ENCODE data around the gene RAE1. TPM values are rescaled to one million over a fixed set of nuclear protein-coding genes. Genes with fewer than 3 reads are reported as not detected.

The RAE1 gene, protein sequence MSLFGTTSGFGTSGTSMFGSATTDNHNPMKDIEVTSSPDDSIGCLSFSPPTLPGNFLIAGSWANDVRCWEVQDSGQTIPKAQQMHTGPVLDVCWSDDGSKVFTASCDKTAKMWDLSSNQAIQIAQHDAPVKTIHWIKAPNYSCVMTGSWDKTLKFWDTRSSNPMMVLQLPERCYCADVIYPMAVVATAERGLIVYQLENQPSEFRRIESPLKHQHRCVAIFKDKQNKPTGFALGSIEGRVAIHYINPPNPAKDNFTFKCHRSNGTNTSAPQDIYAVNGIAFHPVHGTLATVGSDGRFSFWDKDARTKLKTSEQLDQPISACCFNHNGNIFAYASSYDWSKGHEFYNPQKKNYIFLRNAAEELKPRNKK
- 10 to 100 TPM; 15.8 to 35.8 (median 20.6) TPM for total RNA-seq

DNA sequence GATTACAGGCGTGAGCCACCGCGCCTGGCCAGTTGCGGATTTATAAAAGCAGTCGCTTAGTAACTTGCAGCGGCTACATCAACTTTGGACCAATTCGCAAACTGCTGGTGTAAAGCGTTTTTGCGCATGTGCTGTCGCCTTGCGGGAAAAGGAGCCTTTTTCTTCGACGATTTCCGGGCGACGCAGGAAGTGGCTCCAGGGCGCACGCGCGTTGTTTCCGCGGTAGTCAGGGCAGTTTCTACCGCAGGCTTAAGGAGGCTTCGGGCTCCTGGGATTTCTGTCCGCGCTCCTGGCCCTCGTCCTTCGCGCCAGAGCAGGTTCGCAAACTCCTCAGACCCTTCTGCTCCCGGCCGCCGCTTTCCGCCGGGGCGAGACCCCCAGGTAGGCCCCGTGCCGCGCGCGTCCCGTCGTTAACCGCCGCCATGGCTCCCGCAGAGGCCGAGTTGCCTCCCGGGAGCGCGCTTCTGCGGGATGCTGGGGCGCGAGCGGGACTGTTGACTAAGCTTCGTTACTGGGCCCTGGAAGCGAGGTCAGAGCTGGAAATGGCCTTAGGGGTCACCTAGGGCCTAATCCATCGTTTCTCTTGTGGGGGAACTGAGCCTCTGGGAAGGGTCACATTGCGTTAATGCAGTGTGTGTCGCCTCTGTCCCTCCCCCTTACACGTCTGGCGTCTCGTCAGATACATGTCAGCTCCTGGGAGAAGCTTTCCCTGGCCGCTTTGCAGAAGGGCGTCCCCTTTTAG is at the start of gene RAE1:
RAE1 (plus strand) TSS at position 214 of the 742 bp plus-strand sequence. CDS start 2,784 bp downstream, outside the sequence.
- intact Hi-C loops (cut with DNase I; ENCODE audit: low total_unique reads) (loop anchor here (5.0 to 10.0 kb wide), 2 partner anchors 884 to 1554 kb away; partner anchors contain the start of gene RTF2), in situ Hi-C loops (cut with MboI; ENCODE audit: low sequenced_read_pairs in 4 of 4) (loop anchor here in 2 of 4 donors (25.0 kb wide), 2 partner anchors 861 to 1311 kb away; partner anchors contain the start of gene STX16 (in 1 of the 2))
- Histone ChIP-seq H3K9me3 (no peaks in the 10 kb centered on the region), H3K36me3 (peaks cover 3 to 4% of the 10 kb centered on the region in 2 donors), H3K4me1 (peaks cover 6 to 9% of the 10 kb centered on the region in 2 donors), H3K27me3 (no peaks in the 10 kb centered on the region), H3K4me3 (peak within 1 kb of the TSS; percentile 85 to 97 (median 94)), H3K27ac (peak within 1 kb of the TSS; percentile 82 to 85 (median 84))
- ATAC-seq (peak; percentile 94 to 97), DNase-seq (peak; percentile 83)
- TF ChIP-seq POLR2A (IDR thresholded peaks at IDR 0.05), result peak; percentile 40 to 64
- TF ChIP-seq, protein P1, sequence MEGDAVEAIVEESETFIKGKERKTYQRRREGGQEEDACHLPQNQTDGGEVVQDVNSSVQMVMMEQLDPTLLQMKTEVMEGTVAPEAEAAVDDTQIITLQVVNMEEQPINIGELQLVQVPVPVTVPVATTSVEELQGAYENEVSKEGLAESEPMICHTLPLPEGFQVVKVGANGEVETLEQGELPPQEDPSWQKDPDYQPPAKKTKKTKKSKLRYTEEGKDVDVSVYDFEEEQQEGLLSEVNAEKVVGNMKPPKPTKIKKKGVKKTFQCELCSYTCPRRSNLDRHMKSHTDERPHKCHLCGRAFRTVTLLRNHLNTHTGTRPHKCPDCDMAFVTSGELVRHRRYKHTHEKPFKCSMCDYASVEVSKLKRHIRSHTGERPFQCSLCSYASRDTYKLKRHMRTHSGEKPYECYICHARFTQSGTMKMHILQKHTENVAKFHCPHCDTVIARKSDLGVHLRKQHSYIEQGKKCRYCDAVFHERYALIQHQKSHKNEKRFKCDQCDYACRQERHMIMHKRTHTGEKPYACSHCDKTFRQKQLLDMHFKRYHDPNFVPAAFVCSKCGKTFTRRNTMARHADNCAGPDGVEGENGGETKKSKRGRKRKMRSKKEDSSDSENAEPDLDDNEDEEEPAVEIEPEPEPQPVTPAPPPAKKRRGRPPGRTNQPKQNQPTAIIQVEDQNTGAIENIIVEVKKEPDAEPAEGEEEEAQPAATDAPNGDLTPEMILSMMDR (IDR thresholded peaks at IDR 0.05 in 4 of 5, conservative IDR thresholded peaks at IDR 0.05 in 1 of 5), result no peak

DNA sequence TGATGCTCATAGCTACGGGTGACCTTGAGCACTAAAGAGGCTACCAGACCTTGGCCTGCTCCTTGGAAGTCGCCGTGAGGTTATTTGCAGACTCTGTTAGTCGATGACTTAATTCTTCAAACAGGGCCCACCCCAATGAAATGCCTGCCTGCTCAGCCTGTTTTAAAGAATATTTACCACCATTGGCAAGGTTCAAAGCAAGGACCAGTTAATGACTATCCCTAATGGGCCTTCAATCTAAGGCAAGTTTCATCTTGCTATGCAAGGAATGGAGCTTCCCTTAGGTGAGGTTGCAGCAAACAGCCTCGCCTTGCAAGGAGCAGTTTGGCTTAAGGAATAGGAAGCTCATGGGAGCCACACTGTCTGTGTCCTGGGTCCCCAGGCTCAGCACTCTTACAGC is 44.3 kb upstream of the RAE1 start:
- Histone ChIP-seq H3K4me1 (no peaks in the 10 kb centered on the region), H3K9me3 (no peaks in the 10 kb centered on the region), H3K27me3 (peaks cover 0 to 8% (median 0%) of the 10 kb centered on the region in 3 donors), H3K27ac (no peak overlapping the region), H3K4me3 (no peak overlapping the region), H3K36me3 (no peaks in the 10 kb centered on the region)
- DNase-seq, result no peak
- in situ Hi-C loops (cut with MboI; ENCODE audit: low sequenced_read_pairs in 4 of 4), result no loop called here
- TF ChIP-seq POLR2A (IDR thresholded peaks at IDR 0.05), result no peak
- TF ChIP-seq, protein P1 (IDR thresholded peaks at IDR 0.05 in 4 of 5, conservative IDR thresholded peaks at IDR 0.05 in 1 of 5), result no peak
- no peak for ATAC-seq
- intact Hi-C loops (cut with DNase I; ENCODE audit: low total_unique reads), result no loop called here

DNA sequence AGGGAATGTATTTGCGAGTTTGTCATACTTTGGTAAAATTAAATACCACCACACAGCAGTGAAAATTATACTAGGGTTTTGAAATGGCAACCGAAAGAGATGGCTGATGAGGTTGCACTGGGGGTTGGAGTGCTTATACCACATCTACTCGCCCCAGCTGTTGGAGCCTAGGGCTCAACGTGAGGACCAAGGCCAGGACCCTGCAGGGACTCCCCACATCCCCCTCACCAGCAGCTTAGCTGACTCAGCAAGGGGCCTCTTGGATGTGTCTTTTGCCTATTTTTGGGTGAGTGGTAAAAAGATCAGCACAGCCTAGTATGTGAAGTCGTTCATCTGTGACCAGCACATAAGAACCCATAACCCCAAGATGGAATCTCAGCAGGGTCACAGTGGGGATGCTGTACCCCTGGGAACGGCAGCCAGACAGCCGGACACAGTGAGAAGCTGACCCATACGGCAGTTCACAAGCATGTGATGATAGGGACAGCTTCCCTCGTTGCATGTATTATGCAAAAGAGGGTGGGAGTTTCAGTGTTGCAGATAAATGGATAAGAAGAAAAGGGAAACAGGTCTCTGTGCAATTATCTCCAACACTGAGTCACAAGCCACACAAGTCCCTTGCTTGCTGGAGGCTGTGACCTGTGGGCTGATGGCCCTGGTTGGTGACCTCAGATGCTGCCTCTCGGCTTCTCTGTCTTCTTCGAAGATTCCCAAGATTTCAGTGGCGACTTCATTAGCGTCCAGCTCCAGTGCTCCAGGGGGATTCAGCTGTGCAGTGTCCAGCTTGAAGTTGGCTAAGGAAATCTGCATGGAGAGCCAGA is 42.4 kb upstream of the RAE1 start:
- Histone ChIP-seq H3K36me3 (no peaks in the 10 kb centered on the region), H3K4me1 (no peaks in the 10 kb centered on the region), H3K4me3 (no peak overlapping the region), H3K27me3 (peaks cover 0 to 3% (median 0%) of the 10 kb centered on the region in 3 donors), H3K27ac (no peak overlapping the region), H3K9me3 (no peaks in the 10 kb centered on the region)
- ATAC-seq (no peak), DNase-seq (no peak)
- intact Hi-C loops (cut with DNase I; ENCODE audit: low total_unique reads) (no loop called here), in situ Hi-C loops (cut with MboI; ENCODE audit: low sequenced_read_pairs in 4 of 4) (no loop called here)
- no peak for TF ChIP-seq POLR2A (IDR thresholded peaks at IDR 0.05)
- TF ChIP-seq, protein P1 (IDR thresholded peaks at IDR 0.05 in 4 of 5, conservative IDR thresholded peaks at IDR 0.05 in 1 of 5), result no peak

DNA sequence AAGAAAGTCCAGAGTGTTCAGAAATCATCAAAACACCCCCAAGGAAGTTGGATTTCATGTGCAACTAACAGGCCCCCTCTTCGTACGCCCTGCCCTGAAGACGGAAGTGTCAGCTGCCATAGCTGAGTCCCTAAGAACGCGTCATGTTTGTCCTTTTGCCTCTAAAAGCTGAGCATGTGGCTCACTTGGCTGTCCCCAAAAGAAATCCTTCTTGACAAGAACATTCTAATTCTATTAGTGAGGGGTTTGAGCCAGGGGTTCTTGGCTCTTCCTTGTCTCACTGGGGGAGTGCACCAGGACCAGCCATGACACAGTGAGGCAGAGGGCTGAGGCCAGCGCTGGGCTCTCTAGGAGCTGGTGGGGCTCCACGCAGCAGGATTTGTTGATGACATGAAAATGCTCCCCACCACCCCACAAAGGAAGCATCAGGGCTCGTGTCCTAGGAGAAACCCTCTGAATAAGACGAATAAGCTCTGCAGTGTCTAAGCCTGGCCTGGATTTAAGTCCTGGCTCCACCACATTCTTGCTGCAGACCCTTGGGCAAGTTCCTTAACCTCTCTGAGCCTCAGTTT is 41.4 kb upstream of the RAE1 start:
- Histone ChIP-seq H3K4me1 (no peaks in the 10 kb centered on the region), H3K9me3 (no peaks in the 10 kb centered on the region), H3K27ac (no peak overlapping the region), H3K27me3 (peaks cover 0 to 3% (median 0%) of the 10 kb centered on the region in 3 donors), H3K36me3 (no peaks in the 10 kb centered on the region), H3K4me3 (no peak overlapping the region)
- DNase-seq (no peak), ATAC-seq (no peak)
- intact Hi-C loops (cut with DNase I; ENCODE audit: low total_unique reads) (no loop called here), in situ Hi-C loops (cut with MboI; ENCODE audit: low sequenced_read_pairs in 4 of 4) (no loop called here)
- TF ChIP-seq, protein P1 (IDR thresholded peaks at IDR 0.05 in 4 of 5, conservative IDR thresholded peaks at IDR 0.05 in 1 of 5), result no peak
- no peak for TF ChIP-seq POLR2A (IDR thresholded peaks at IDR 0.05)
